ENCODE data around the gene FUOM. TPM values are rescaled to one million over a fixed set of nuclear protein-coding genes. Genes with fewer than 3 reads are reported as not detected.

The FUOM gene
- total and polyA plus RNA-seq, 2 donors (not counting 3 experiments of a cell fraction or from before 2014, with no cell fraction given) = 17.4 to 33.9 TPM

GRCh38 chr10:133313192-133313591 is 44.6 kb downstream of the FUOM start:
- no peak overlapping the region for H3K9ac ChIP-seq (replicated peaks; ENCODE audit: extremely low read depth, insufficient read depth, low read length)
- H3K27ac ChIP-seq (ENCODE audit: insufficient read depth, low read depth, low read length) = no peak overlapping the region
- peaks cover 3 to 5% of the 10 kb centered on the region in 2 experiments for H3K36me3 ChIP-seq (ENCODE audit: control insufficient read depth in 2 of 2, extremely low read depth in 1 of 2, insufficient read depth in 2 of 2, low read length in 2 of 2)
- H3K79me2 ChIP-seq (ENCODE audit: control insufficient read depth, insufficient read depth, low read length) = peaks cover 3% of the 10 kb centered on the region
- H3K4me2 ChIP-seq (ENCODE audit: insufficient read depth, low read length) = no peak overlapping the region
- no peak for TF ChIP-seq FOS (IDR thresholded peaks at IDR 0.05; ENCODE audit: borderline replicate concordance, insufficient read depth, low read length)
- no peak for TF ChIP-seq JUN (IDR thresholded peaks at IDR 0.05; ENCODE audit: borderline replicate concordance, insufficient read depth, insufficient read length, low read depth)
- no peak for TF ChIP-seq EZH2 (IDR thresholded peaks at IDR 0.05; ENCODE audit: borderline replicate concordance, low read depth, low read length, severe bottlenecking)
- TF ChIP-seq MAX (IDR thresholded peaks at IDR 0.05; ENCODE audit: insufficient read depth, insufficient read length) = no peak
- no peak for TF ChIP-seq POLR2AphosphoS5 (IDR thresholded peaks at IDR 0.05; ENCODE audit: insufficient read depth, low read depth, low read length)
- no peak for TF ChIP-seq CTCF (IDR thresholded peaks at IDR 0.05; ENCODE audit: extremely low read depth in 1 of 2, insufficient read depth in 1 of 2, low read depth in 1 of 2, low read length in 2 of 2)
- no peak for TF ChIP-seq MYC (IDR thresholded peaks at IDR 0.05; ENCODE audit: low read depth, low read length)
- intact Hi-C loops (cut with micrococcal nuclease) (no loop called here), dilution Hi-C loops (cut with MboI; ENCODE audit: extremely low pct_ligation_motif_present, low sequenced_read_pairs) (no loop called here)
- DNase-seq (ENCODE audit: low read depth, low spot score) = no peak
- no peaks in the 10 kb centered on the region for H3K27me3 ChIP-seq (ENCODE audit: control insufficient read depth in 2 of 2, insufficient read depth in 2 of 2, low read length in 2 of 2)
- CTCF ChIA-PET = interaction anchor here (1.6 to 3.6 kb wide), 2 partner anchors 11 to 16 kb away, joined by 9 to 13 read pairs; no protein-coding TSS in a partner anchor
- H3K4me1 ChIP-seq (ENCODE audit: control insufficient read depth, extremely low read depth, insufficient read depth, low read length) = no peaks in the 10 kb centered on the region
- H2AFZ ChIP-seq (ENCODE audit: low read depth, low read length) = no peak overlapping the region
- BruUV-seq (replicated peaks) = no TSS peak
- no peaks in the 10 kb centered on the region for H3K9me3 ChIP-seq (replicated peaks; ENCODE audit: control insufficient read depth, insufficient read depth, low read length)
- H3K9me1 ChIP-seq (replicated peaks; ENCODE audit: control insufficient read depth, extremely low read depth, insufficient read depth, low read length) = no peaks in the 10 kb centered on the region
- POLR2A ChIA-PET = no interaction called here
- no peak for FAIRE-seq
- no peak overlapping the region for H3K4me3 ChIP-seq (replicated peaks in 1 of 3; ENCODE audit: insufficient read depth in 1 of 3, low read depth in 1 of 3, low read length in 3 of 3)
- no peaks in the 10 kb centered on the region for H4K20me1 ChIP-seq (replicated peaks; ENCODE audit: control insufficient read depth, extremely low read depth, insufficient read depth, low read length)

Data from endothelial cell of umbilical vein (primary cell).